Prostate gland (tissue), 2 donors: ENCODE measurements around the gene HAPLN3. TPM values are rescaled to one million over a fixed set of nuclear protein-coding genes. Genes with fewer than 3 reads are reported as not detected.

ENCODE experiments used
- DNase-seq: peaks from one replicate; pipeline ENCODE4 v3.0.0-alpha.2; 2019; ENCODE audit warnings: low spot score
- H3K27ac ChIP-seq, 2 donors: fragments of 200-600 bp; sonication (generic); 2 replicates each; pipeline ENCODE4 v1.5.1; 2017 to 2019
- H3K27me3 ChIP-seq: fragments of 200-600 bp; sonication (generic); replicated peaks from 2 replicates; pipeline ENCODE4 v1.5.1; 2019; ENCODE audit not compliant: insufficient read depth
- H3K36me3 ChIP-seq, 2 donors: fragments of 200-600 bp; sonication (generic); 1 replicate in 1 of 2; 2 replicates in 1 of 2; pipeline versions ENCODE4 v1.5.1 to v1.8.1; 2017 to 2019
- H3K4me1 ChIP-seq: fragments of 200-600 bp; sonication (generic); replicated peaks from 2 replicates; pipeline ENCODE4 v1.5.1; 2019
- H3K4me3 ChIP-seq, 2 donors: fragments of 200-600 bp; sonication (generic); 2 replicates each; pipeline ENCODE4 v1.5.1; 2017 to 2019
- H3K9me3 ChIP-seq: fragments of 200-600 bp; sonication (generic); 2 replicates; pipeline ENCODE4 v1.5.1; 2017
- POLR2A ChIP-seq: fragments of 450-650 bp; IDR thresholded peaks from one replicate; pipeline ENCODE4 v1.6.1; 2016; ENCODE audit warnings: antibody characterized with exemption, mild to moderate bottlenecking
- POLR2AphosphoS5 ChIP-seq: sonication (generic); formaldehyde crosslinking; IDR thresholded peaks from one replicate; pipeline ENCODE4 v1.6.1; 2017; ENCODE audit warnings: antibody characterized with exemption
- WGBS: methylation state at CpG from one replicate; pipeline ENCODE4 v1.1.5; 2018; 5-methylcytosine and 5-hydroxymethylcytosine counted together
- intact Hi-C: fragments of 100-400 bp; cut with DNase I; formaldehyde crosslinking; loops from one replicate; pipeline ENCODE4 v1.14.2; 2022
- total RNA-seq, 2 donors: library from RNA; depleted of rRNA; stranded (reverse); fragments of >200 nt; gene quantifications; one replicate each; pipeline ENCODE4 v1.1.0, GENCODE V29; 2016
- TF ChIP-seq, protein P1 (sequence below), 4 experiments: fragments of 200-600 bp in 2 of 4; fragments of 450-650 bp in 2 of 4; sonication (generic) in 2 of 4; IDR thresholded peaks; 1 replicate in 3 of 4; 2 replicates in 1 of 4; pipeline ENCODE4 v1.5.1; 2016 to 2019; ENCODE audit warnings: antibody characterized with exemption in 4 of 4, mild to moderate bottlenecking in 2 of 4, moderate library complexity in 2 of 4

Gene HAPLN3
- total RNA-seq, 2 donors from 2014 or later: 2.7 to 5.6 TPM

- 70% methylated on average over 9 of the region's 9 CpGs for WGBS
- no peak for TF ChIP-seq POLR2AphosphoS5
- TF ChIP-seq, protein P1, sequence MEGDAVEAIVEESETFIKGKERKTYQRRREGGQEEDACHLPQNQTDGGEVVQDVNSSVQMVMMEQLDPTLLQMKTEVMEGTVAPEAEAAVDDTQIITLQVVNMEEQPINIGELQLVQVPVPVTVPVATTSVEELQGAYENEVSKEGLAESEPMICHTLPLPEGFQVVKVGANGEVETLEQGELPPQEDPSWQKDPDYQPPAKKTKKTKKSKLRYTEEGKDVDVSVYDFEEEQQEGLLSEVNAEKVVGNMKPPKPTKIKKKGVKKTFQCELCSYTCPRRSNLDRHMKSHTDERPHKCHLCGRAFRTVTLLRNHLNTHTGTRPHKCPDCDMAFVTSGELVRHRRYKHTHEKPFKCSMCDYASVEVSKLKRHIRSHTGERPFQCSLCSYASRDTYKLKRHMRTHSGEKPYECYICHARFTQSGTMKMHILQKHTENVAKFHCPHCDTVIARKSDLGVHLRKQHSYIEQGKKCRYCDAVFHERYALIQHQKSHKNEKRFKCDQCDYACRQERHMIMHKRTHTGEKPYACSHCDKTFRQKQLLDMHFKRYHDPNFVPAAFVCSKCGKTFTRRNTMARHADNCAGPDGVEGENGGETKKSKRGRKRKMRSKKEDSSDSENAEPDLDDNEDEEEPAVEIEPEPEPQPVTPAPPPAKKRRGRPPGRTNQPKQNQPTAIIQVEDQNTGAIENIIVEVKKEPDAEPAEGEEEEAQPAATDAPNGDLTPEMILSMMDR (IDR thresholded peaks at IDR 0.05): no peak
- no peak for TF ChIP-seq POLR2A
- Histone ChIP-seq H3K27ac (no peak overlapping the region), H3K27me3 (peaks cover 2% of the 10 kb centered on the region), H3K36me3 (no peaks in the 10 kb centered on the region), H3K4me3 (no peak overlapping the region), H3K9me3 (no peaks in the 10 kb centered on the region), H3K4me1 (no peaks in the 10 kb centered on the region)
- DNase-seq: no peak
- intact Hi-C loops: no loop called here
Observed at GRCh38 chr15:88920186-88920891, 25.0 kb upstream of the HAPLN3 start.

DNA sequence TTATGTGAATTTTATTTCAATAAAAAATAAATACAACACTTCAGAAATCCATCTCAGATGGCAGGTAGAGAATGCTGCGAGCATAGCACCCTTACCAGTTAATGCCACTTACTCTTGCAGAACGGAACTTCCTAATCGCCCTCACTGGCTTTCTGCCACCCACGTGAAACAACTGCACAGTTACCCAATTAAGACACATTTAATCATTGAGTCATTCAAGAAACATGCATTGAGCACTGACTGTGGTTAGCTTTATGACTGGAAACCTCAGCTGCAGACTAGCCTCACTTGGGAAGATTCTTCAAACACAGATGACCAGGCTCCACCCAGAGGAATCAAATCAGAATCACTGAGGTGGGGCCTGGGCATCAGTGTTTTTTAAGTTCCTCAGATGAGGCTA lies 23.4 kb upstream of the HAPLN3 start:
- TF ChIP-seq POLR2AphosphoS5: peak; percentile 35
- no peak for TF ChIP-seq POLR2A
- TF ChIP-seq, protein P1 (IDR thresholded peaks at IDR 0.05): no peak
- WGBS: 27% methylated on average over 4 of the region's 4 CpGs
- no peaks in the 10 kb centered on the region for H3K36me3 ChIP-seq
- H3K27ac ChIP-seq: no peak overlapping the region
- no peak overlapping the region for H3K4me3 ChIP-seq
- peaks cover 2% of the 10 kb centered on the region for H3K27me3 ChIP-seq
- intact Hi-C loops: no loop called here
- H3K4me1 ChIP-seq: no peaks in the 10 kb centered on the region
- no peaks in the 10 kb centered on the region for H3K9me3 ChIP-seq
- DNase-seq: no peak

DNA sequence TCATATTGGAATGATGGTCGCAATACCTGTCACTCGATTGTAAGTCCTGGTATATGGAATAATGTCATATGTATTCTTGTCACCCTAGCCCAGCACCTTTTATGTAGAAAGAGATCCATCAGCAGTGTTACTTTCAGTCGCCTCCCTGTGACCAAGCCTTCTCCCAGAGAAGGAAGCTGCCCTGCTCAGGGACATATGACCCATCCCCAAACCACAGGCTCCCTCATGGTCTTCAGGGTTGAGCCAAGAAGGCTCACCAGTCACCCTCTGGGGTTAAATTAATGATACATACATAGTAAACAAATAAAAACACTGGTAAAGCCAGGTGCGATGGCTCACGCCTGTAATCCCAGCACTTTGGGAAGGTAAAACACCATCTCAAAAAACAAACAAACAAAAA lies 22.4 kb upstream of the HAPLN3 start:
- no peaks in the 10 kb centered on the region for H3K4me1 ChIP-seq
- no peaks in the 10 kb centered on the region for H3K9me3 ChIP-seq
- H3K36me3 ChIP-seq: no peaks in the 10 kb centered on the region
- WGBS: 80% methylated on average over 5 of the region's 5 CpGs
- H3K27me3 ChIP-seq: peaks cover 2% of the 10 kb centered on the region
- intact Hi-C loops: no loop called here
- no peak for DNase-seq
- H3K4me3 ChIP-seq: no peak overlapping the region
- no peak overlapping the region for H3K27ac ChIP-seq
- TF ChIP-seq, protein P1 (IDR thresholded peaks at IDR 0.05): no peak
- TF ChIP-seq POLR2AphosphoS5: no peak
- no peak for TF ChIP-seq POLR2A

DNA sequence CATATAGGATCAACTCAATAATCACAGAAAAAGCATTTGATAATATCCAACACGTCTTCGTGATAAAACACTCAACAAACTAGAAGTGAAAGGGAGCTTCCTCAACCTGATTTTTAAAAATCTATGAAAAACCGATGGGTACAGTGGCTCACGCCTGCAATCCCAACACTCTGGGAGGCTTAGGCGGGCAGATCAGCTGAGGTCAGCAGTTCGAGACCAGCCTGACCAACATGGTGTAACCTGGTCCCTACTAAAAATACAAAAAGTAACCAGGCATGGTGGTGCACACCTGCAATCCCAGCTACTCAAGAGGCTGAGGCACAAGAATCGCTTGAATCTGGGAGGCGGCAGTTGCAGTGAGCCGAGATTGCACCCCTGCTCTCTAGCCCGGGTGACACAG lies 20.0 kb upstream of the HAPLN3 start:
- TF ChIP-seq POLR2A: no peak
- no peak for TF ChIP-seq POLR2AphosphoS5
- Histone ChIP-seq H3K4me1 (no peaks in the 10 kb centered on the region), H3K27me3 (peaks cover 2% of the 10 kb centered on the region), H3K4me3 (no peak overlapping the region), H3K9me3 (no peaks in the 10 kb centered on the region), H3K36me3 (no peaks in the 10 kb centered on the region), H3K27ac (no peak overlapping the region)
- DNase-seq: no peak
- intact Hi-C loops: no loop called here
- 93% methylated on average over 10 of the region's 10 CpGs for WGBS

- 60% methylated on average over 4 of the region's 4 CpGs for WGBS
- intact Hi-C loops: loop anchor here (5.0 kb wide), 1 partner anchor 437 kb away; no protein-coding TSS in a partner anchor
- peak overlapping the region in 1 of 2 donors; percentile 78 for H3K27ac ChIP-seq
Observed at GRCh38 chr15:88913850-88914169, 18.5 kb upstream of the HAPLN3 start.

More at GRCh38 chr15:88913850-88914169, 18.5 kb upstream of the HAPLN3 start:
- Histone ChIP-seq H3K9me3 (no peaks in the 10 kb centered on the region), H3K27me3 (peaks cover 2% of the 10 kb centered on the region), H3K36me3 (no peaks in the 10 kb centered on the region), H3K4me3 (no peak overlapping the region), H3K4me1 (no peaks in the 10 kb centered on the region)
- TF ChIP-seq POLR2A (no peak), POLR2AphosphoS5 (no peak)
- TF ChIP-seq, protein P1 (IDR thresholded peaks at IDR 0.05): no peak
- no peak for DNase-seq
